Fibroblast of mammary gland (primary cell): ENCODE data around the gene ZNF417.

Source experiments
- DNase-seq: peaks from one replicate; pipeline ENCODE4 v3.0.0-alpha.2; 2010; ENCODE audit warnings: low read depth
- H3K4me3 ChIP-seq: 2 replicates; pipeline ENCODE4 v1.5.1; 2011; ENCODE audit warnings: low read depth, mild to moderate bottlenecking, low read length, moderate library complexity; ENCODE audit not compliant: control insufficient read depth
- TF ChIP-seq, protein P1 (sequence below): conservative IDR thresholded peaks from 2 replicates; pipeline ENCODE4 v1.5.1; 2011; ENCODE audit warnings: low read depth, low read length, inconsistent platforms; ENCODE audit not compliant: control insufficient read depth, insufficient read depth

Gene ZNF417

DNA sequence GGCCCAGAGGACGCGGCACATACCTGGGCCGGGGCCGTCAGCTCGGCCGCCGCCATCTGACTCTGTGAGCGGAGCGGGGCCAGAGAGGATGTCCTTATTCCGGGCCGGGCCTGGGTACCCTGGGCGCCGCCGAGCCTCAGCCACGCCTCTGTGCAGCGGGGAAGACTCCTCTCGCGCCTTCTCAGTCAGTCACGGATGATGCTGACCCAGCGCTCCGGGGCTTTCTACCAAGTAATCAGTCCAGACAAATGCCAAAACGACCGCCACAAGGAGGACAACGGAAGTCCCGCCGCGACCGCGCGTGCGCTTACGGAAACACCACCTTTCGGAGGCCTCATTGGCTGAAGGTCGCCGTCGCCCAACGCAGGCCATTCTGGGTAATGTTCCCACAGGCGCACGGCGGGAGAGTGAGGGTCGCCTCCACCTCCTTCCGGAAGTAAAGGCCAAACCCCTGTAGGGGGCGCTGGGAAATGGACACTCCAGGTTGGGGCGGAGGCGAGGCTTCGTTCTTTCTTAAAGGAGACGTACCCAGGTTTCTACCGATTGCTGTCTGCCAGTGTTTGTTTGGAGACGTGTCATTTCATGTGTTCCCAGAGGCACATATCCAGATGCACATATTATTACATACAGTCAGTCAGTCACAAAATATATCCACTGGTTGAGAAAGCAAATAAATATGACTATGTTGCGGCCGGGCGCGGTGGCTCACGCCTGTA is 31.2 kb upstream of the ZNF417 start, which contains the start of gene ZNF256:
Gene ZNF256, minus strand, starts transcription at position 288 of the 716 bp plus-strand sequence. Its CDS starts 232 bp downstream, at position 56.
- peak; percentile 93 for DNase-seq
- TF ChIP-seq, protein P1, sequence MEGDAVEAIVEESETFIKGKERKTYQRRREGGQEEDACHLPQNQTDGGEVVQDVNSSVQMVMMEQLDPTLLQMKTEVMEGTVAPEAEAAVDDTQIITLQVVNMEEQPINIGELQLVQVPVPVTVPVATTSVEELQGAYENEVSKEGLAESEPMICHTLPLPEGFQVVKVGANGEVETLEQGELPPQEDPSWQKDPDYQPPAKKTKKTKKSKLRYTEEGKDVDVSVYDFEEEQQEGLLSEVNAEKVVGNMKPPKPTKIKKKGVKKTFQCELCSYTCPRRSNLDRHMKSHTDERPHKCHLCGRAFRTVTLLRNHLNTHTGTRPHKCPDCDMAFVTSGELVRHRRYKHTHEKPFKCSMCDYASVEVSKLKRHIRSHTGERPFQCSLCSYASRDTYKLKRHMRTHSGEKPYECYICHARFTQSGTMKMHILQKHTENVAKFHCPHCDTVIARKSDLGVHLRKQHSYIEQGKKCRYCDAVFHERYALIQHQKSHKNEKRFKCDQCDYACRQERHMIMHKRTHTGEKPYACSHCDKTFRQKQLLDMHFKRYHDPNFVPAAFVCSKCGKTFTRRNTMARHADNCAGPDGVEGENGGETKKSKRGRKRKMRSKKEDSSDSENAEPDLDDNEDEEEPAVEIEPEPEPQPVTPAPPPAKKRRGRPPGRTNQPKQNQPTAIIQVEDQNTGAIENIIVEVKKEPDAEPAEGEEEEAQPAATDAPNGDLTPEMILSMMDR = peak; percentile 32
- H3K4me3 ChIP-seq = peak within 1 kb of the TSS; percentile 77

DNA sequence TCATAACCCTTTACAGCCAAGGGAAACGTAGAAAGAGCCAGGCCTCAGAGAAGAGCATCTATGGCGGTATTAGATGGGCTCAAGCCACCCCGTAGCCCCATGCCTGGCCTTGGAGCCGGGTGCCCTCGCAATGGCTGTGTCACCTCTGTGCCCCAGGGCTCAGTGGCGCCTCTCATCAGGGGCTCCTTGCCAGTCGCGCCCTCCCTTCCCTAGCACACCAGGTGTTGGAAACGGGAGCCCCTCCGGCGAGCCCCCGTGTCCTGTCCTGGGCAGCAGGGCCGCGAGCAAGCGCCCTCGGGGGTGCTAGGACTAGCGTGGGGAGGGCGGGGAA is 30.7 kb upstream of the ZNF417 start:
- TF ChIP-seq, protein P1 = no peak
- DNase-seq = no peak
- H3K4me3 ChIP-seq = peak overlapping the region; percentile 77

DNA sequence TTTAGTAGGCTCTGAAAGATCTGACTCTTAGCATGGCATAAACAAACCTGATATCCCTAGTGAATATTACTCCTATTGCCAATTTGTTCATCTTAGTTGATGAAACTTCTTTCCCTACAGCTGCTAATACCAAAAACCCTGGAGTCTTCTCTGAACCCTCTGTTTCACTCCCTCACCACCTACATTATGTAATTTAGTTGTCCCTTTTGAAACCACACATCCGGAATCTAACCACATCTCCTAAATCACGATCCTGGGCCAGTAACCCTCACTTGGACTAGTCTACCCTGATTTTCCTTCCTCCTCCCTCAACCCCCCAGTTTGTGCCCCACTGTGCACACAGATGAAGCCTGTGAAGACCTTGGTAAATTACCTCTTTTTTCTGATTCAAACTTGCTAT is 29.9 kb upstream of the ZNF417 start:
- peak overlapping the region; percentile 77 for H3K4me3 ChIP-seq
- DNase-seq = no peak

DNA sequence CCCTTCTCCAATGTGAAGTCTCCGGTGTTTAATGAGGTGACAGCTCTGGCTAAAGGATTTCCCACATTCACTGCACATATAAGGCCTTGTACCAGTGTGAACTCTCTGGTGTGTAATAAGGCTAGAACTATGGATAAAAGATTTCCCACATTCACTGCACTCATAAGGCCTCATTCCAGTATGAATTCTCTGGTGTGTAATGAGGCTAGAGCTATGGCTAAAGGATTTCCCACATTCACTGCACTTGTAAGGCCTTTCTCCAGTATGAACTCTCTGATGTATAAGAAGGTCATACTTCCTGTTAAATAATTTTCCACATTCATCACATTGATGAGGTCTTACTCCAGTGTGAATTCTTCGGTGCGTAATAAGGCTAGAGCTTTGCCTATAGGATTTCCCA is 25.2 kb upstream of the ZNF417 start:
- no peak for DNase-seq
- no peak overlapping the region for H3K4me3 ChIP-seq
- TF ChIP-seq, protein P1 = no peak

More for the DNA sequence above, 29.9 kb upstream of the ZNF417 start:
- TF ChIP-seq, protein P1 = no peak

DNA sequence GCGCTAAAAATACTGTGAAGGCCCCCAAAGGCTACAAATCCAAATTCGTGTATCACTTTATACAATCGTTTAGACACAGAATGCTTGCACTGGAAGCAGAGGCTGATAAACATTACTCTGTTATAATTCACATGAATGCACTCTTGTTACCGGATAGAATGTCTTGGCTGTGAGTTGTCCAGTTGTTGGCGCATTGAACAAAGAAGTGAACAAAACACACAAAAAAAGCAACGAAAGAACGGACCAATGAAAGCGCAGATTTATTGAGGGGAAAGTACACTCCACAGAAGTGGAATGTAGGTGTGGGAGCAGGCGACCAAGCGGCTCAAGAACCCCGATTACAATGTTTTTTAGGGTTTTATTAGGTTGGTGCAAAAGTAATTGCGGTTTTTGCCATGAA is 19.3 kb upstream of the ZNF417 start:
- TF ChIP-seq, protein P1 = no peak
- no peak for DNase-seq
- H3K4me3 ChIP-seq = no peak overlapping the region

DNA sequence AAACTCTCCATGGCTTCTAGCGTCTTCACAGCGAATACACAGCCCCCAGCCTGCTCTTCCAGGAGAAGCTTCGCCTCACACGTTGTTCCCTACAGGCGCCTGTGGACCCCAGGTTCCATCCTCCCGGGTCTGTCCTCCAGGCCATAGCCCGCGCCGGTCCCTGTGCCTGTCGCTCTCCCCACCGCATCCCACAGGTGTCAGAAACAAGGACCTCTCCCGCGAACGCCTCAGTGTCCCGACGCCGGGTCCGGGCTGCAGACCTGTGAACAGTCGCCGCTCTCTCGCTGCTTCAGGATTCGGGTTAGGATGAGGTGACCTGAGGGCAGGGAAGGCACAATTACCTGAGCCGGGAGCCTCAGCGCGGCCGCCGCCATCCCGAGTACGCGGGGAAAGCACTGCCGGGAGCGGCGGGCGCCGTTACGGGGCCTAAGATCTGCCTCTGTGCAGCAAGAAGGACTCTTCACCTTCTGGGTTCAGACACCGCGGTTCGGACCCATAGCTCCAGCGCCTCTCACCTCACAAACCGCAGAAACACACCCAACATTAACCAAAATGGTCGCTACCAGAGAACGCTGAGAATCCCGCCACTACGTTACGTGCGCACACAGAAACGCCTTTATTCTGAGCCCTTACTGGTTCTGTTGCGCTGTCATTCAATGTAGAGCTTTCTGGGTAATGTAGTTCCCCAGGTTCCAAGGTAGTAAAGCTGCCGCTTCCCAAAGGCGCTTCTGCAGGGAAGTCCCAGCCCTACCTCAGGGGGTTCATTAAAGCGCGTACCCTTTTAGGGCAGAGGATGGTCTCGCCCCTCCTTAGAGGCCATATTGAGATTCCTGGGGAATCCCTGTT is 18.7 kb upstream of the ZNF417 start, which contains the start of gene ZNF418:
Gene ZNF418, minus strand, starts transcription at position 583 of the 846 bp plus-strand sequence. CDS start 1,580 bp downstream, outside the sequence.
- H3K4me3 ChIP-seq = peak within 1 kb of the TSS; percentile 77
- TF ChIP-seq, protein P1 = no peak
- DNase-seq = peak; percentile 87
